ENCODE measurements around the gene TBPL1. TPM values are rescaled to one million over a fixed set of nuclear protein-coding genes. Genes with fewer than 3 reads are reported as not detected.

TBPL1 gene
- total and polyA plus RNA-seq, 9 of the 15 experiments (the other 6 are each of a cell fraction or from before 2014, with no cell fraction given): 78.1 to 152 (median 107) TPM

- ATAC-seq (no peak), DNase-seq (ENCODE audit: extremely low read depth in 1 of 4, low spot score in 3 of 4) (no peak), FAIRE-seq (no peak)
- no peak overlapping the region for H3K27ac ChIP-seq (ENCODE audit: extremely low read depth, low read depth, low read length)
- in situ Hi-C loops (cut with MboI) (no loop called here), intact Hi-C loops (cut with micrococcal nuclease) (no loop called here)
- H3K9me1 ChIP-seq (ENCODE audit: control insufficient read depth, insufficient read depth, low read length): no peaks in the 10 kb centered on the region
- no peak overlapping the region for H3K4me3 ChIP-seq
- no peaks in the 10 kb centered on the region for H3K27me3 ChIP-seq (ENCODE audit: control insufficient read depth in 2 of 2, insufficient read depth in 2 of 2, low read length in 2 of 2)
- no peak overlapping the region for H3K4me2 ChIP-seq (ENCODE audit: insufficient read depth, low read length)
- BruUV-seq (replicated peaks): no TSS peak
- H2AFZ ChIP-seq (ENCODE audit: low read depth, low read length): no peak overlapping the region
- peaks cover 49% of the 10 kb centered on the region; the same call in 1 of the 3 replicates for H3K36me3 ChIP-seq (ENCODE audit: control insufficient read depth, insufficient read depth, low read length)
- ChIA-PET POLR2A (no interaction called here), CTCF (ENCODE audit: low intra/inter-chr PET ratio) (no interaction called here)
- no peak for TF ChIP-seq LEF1 (IDR thresholded peaks at IDR 0.05)
- TF ChIP-seq ZNF77 (CRISPR knock-in tag; IDR thresholded peaks at IDR 0.05): no peak
- TF ChIP-seq CREM (IDR thresholded peaks at IDR 0.05; ENCODE audit: low read depth): no peak
- no peak for TF ChIP-seq PTTG1 (tag; IDR thresholded peaks at IDR 0.05; ENCODE audit: low read depth)
- TF ChIP-seq ETV6 (IDR thresholded peaks at IDR 0.05; ENCODE audit: borderline replicate concordance in 1 of 2, low read depth in 2 of 2, low read length in 1 of 2): no peak
- TF ChIP-seq ETV6 (CRISPR knock-in tag; IDR thresholded peaks at IDR 0.05; ENCODE audit: borderline replicate concordance): no peak
- no peak for TF ChIP-seq PCBP1 (IDR thresholded peaks at IDR 0.05; ENCODE audit: low read depth, low read length, poor library complexity, severe bottlenecking)
- no peak for TF ChIP-seq ATF2 (CRISPR knock-in tag; IDR thresholded peaks at IDR 0.05)
- TF ChIP-seq RFX5 (IDR thresholded peaks at IDR 0.05; ENCODE audit: low read depth, low read length): no peak
- no peak for TF ChIP-seq ZNF277 (CRISPR knock-in tag; IDR thresholded peaks at IDR 0.05; ENCODE audit: borderline replicate concordance)
- no peak overlapping the region for H3K9ac ChIP-seq (ENCODE audit: insufficient read depth in 1 of 2, low read depth in 2 of 2, low read length in 2 of 2)
- H3K79me2 ChIP-seq (ENCODE audit: control insufficient read depth, insufficient read depth, low read length): peaks cover 100% of the 10 kb centered on the region
- H3K4me1 ChIP-seq (replicated peaks in 1 of 2; ENCODE audit: control insufficient read depth in 2 of 2, insufficient read depth in 2 of 2, low read length in 2 of 2): peaks cover 12 to 40% of the 10 kb centered on the region in 2 experiments; a peak in 4 of 5 replicates
- no peaks in the 10 kb centered on the region for H3K9me3 ChIP-seq (replicated peaks; ENCODE audit: control insufficient read depth, insufficient read depth, low read depth, low read length)
- H4K20me1 ChIP-seq (replicated peaks; ENCODE audit: control insufficient read depth, insufficient read depth, low read length): peaks cover 7% of the 10 kb centered on the region
- WGBS (ENCODE audit: insufficient coverage, low coverage, missing lambda C conversion rate): 100% methylated on average over 1 of the region's 1 CpG
Measured at GRCh38 chr6:133969285-133969920, 16.4 kb downstream of the TBPL1 start.

Data from K562 (cell line).